HL-60 (cell line): ENCODE results near the gene MAP3K20.

ENCODE experiments used
- GABPA ChIP-seq: IDR thresholded peaks from 2 replicates; pipeline ENCODE4 v1.6.1; 2012; ENCODE audit warnings: low read depth
- POLR2AphosphoS5 ChIP-seq: IDR thresholded peaks from 2 replicates; pipeline ENCODE4 v1.6.1; 2012; ENCODE audit warnings: low read depth
- SPI1 ChIP-seq: IDR thresholded peaks from 2 replicates; pipeline ENCODE4 v1.6.1; 2012; ENCODE audit warnings: low read depth, mild to moderate bottlenecking, borderline replicate concordance
- TF ChIP-seq, protein P1 (sequence below): IDR thresholded peaks from 2 replicates; pipeline ENCODE4 v1.6.1; 2012; ENCODE audit warnings: low read depth; ENCODE audit not compliant: insufficient replicate concordance
- TF ChIP-seq, protein P2 (sequence below): IDR thresholded peaks from one replicate; pipeline ENCODE4 v1.5.1; 2011; ENCODE audit warnings: low read length, control low read depth, inconsistent platforms; ENCODE audit not compliant: insufficient read depth

DNA sequence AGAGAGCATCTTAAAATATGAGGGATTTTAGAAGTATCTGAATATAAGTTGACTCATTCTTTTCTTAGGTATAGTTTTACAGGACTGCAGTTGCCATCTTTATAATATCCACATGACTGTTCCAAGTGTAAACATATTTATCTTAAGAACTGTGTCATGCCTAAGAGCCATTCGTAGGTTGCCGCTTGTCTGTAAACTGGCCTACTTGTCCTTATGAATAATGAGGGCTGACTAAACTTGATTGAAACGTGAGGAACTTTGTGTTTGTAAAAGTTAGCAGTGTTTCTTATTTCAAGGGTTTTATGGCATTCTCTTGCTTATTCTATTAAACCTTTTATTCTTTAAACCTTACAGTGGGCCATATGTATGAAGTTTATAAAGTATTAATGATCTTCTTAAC lies 99.6 kb downstream of the MAP3K20 start:
- TF ChIP-seq POLR2AphosphoS5, result no peak
- TF ChIP-seq, protein P1, sequence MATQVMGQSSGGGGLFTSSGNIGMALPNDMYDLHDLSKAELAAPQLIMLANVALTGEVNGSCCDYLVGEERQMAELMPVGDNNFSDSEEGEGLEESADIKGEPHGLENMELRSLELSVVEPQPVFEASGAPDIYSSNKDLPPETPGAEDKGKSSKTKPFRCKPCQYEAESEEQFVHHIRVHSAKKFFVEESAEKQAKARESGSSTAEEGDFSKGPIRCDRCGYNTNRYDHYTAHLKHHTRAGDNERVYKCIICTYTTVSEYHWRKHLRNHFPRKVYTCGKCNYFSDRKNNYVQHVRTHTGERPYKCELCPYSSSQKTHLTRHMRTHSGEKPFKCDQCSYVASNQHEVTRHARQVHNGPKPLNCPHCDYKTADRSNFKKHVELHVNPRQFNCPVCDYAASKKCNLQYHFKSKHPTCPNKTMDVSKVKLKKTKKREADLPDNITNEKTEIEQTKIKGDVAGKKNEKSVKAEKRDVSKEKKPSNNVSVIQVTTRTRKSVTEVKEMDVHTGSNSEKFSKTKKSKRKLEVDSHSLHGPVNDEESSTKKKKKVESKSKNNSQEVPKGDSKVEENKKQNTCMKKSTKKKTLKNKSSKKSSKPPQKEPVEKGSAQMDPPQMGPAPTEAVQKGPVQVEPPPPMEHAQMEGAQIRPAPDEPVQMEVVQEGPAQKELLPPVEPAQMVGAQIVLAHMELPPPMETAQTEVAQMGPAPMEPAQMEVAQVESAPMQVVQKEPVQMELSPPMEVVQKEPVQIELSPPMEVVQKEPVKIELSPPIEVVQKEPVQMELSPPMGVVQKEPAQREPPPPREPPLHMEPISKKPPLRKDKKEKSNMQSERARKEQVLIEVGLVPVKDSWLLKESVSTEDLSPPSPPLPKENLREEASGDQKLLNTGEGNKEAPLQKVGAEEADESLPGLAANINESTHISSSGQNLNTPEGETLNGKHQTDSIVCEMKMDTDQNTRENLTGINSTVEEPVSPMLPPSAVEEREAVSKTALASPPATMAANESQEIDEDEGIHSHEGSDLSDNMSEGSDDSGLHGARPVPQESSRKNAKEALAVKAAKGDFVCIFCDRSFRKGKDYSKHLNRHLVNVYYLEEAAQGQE, result no peak
- TF ChIP-seq, protein P2, sequence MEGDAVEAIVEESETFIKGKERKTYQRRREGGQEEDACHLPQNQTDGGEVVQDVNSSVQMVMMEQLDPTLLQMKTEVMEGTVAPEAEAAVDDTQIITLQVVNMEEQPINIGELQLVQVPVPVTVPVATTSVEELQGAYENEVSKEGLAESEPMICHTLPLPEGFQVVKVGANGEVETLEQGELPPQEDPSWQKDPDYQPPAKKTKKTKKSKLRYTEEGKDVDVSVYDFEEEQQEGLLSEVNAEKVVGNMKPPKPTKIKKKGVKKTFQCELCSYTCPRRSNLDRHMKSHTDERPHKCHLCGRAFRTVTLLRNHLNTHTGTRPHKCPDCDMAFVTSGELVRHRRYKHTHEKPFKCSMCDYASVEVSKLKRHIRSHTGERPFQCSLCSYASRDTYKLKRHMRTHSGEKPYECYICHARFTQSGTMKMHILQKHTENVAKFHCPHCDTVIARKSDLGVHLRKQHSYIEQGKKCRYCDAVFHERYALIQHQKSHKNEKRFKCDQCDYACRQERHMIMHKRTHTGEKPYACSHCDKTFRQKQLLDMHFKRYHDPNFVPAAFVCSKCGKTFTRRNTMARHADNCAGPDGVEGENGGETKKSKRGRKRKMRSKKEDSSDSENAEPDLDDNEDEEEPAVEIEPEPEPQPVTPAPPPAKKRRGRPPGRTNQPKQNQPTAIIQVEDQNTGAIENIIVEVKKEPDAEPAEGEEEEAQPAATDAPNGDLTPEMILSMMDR, result no peak
- TF ChIP-seq SPI1, result no peak
- TF ChIP-seq GABPA, result no peak
